ENCODE measurements around the gene P2RX4. TPM values are rescaled to one million over a fixed set of nuclear protein-coding genes. Genes with fewer than 3 reads are reported as not detected.
"Not testable (repeated sequence)": the region's sequence is repeated elsewhere in the genome, so short reads cannot be mapped to it uniquely, and the experiment has no call there.

P2RX4 gene
- total RNA-seq, 1 experiment from 2014 or later, result 21.0 TPM

- Histone ChIP-seq H3K27me3 (ENCODE audit: insufficient read depth, low read depth) (no peaks in the 10 kb centered on the region), H3K4me1 (replicated peaks; ENCODE audit: insufficient read depth) (peaks cover 12% of the 10 kb centered on the region), H3K27ac (no peak overlapping the region), H2AFZ (no peak overlapping the region), H3K4me2 (no peak overlapping the region), H3K36me3 (ENCODE audit: low read depth) (no peaks in the 10 kb centered on the region), H3F3A (ENCODE audit: insufficient read depth, low read depth) (peaks cover 8% of the 10 kb centered on the region), H3K79me2 (ENCODE audit: low read depth) (peaks cover 4% of the 10 kb centered on the region; the same call in 1 of the 2 replicates), H4K20me1 (ENCODE audit: insufficient read depth) (no peaks in the 10 kb centered on the region), H3K4me3 (no peak overlapping the region), H3K9me2 (ENCODE audit: insufficient read depth) (no peaks in the 10 kb centered on the region), H3K9me3 (ENCODE audit: insufficient read depth, low read depth) (no peaks in the 10 kb centered on the region)
- TF ChIP-seq, protein P1, sequence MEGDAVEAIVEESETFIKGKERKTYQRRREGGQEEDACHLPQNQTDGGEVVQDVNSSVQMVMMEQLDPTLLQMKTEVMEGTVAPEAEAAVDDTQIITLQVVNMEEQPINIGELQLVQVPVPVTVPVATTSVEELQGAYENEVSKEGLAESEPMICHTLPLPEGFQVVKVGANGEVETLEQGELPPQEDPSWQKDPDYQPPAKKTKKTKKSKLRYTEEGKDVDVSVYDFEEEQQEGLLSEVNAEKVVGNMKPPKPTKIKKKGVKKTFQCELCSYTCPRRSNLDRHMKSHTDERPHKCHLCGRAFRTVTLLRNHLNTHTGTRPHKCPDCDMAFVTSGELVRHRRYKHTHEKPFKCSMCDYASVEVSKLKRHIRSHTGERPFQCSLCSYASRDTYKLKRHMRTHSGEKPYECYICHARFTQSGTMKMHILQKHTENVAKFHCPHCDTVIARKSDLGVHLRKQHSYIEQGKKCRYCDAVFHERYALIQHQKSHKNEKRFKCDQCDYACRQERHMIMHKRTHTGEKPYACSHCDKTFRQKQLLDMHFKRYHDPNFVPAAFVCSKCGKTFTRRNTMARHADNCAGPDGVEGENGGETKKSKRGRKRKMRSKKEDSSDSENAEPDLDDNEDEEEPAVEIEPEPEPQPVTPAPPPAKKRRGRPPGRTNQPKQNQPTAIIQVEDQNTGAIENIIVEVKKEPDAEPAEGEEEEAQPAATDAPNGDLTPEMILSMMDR (conservative IDR thresholded peaks at IDR 0.05), result no peak
- TF ChIP-seq EZH2 (IDR thresholded peaks at IDR 0.05; ENCODE audit: low read depth), result no peak
- no TSS peak for BruUV-seq (replicated peaks)
- intact Hi-C loops (cut with micrococcal nuclease; ENCODE audit: unreplicated experiment), result no loop called here
- DNase-seq, result no peak
- ChIA-PET CTCF (no interaction called here), POLR2A (ENCODE audit: unreplicated experiment) (no interaction called here)
Measured at GRCh38 chr12:121278169-121279070, 68.5 kb downstream of the P2RX4 start.

DNA sequence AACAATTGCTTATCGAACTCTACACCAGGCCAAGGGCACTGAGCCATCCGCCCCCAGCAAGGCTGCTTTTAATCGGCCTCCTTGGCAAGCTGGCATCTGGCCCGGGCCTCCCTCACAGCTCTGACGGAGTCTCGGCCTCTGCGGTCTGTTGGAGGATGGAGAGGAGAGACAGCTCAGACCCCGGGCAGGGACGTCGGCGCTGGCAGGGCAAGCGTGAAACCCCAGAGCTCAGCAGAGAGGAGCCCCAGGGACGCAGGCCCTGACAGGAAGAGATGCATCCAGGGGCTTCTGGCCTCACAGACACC lies 69.1 kb downstream of the P2RX4 start:
- ChIA-PET CTCF (no interaction called here), POLR2A (ENCODE audit: unreplicated experiment) (no interaction called here)
- peaks cover 8% of the 10 kb centered on the region for H3F3A ChIP-seq (ENCODE audit: insufficient read depth, low read depth)
- H3K4me1 ChIP-seq (replicated peaks; ENCODE audit: insufficient read depth), result peaks cover 12% of the 10 kb centered on the region
- no peak for DNase-seq
- no TSS peak for BruUV-seq (replicated peaks)
- no peaks in the 10 kb centered on the region for H4K20me1 ChIP-seq (ENCODE audit: insufficient read depth)
- no peaks in the 10 kb centered on the region for H3K9me2 ChIP-seq (ENCODE audit: insufficient read depth)
- intact Hi-C loops (cut with micrococcal nuclease; ENCODE audit: unreplicated experiment), result no loop called here
- H3K9me3 ChIP-seq (ENCODE audit: insufficient read depth, low read depth), result no peaks in the 10 kb centered on the region
- no peak overlapping the region for H2AFZ ChIP-seq
- H3K79me2 ChIP-seq (ENCODE audit: low read depth), result peaks cover 4% of the 10 kb centered on the region; the same call in 1 of the 2 replicates
- TF ChIP-seq EZH2 (IDR thresholded peaks at IDR 0.05; ENCODE audit: low read depth), result no peak
- TF ChIP-seq, protein P1 (conservative IDR thresholded peaks at IDR 0.05), result no peak
- H3K27me3 ChIP-seq (ENCODE audit: insufficient read depth, low read depth), result no peaks in the 10 kb centered on the region
- no peak overlapping the region for H3K4me2 ChIP-seq
- H3K4me3 ChIP-seq, result no peak overlapping the region
- no peak overlapping the region for H3K27ac ChIP-seq
- no peaks in the 10 kb centered on the region for H3K36me3 ChIP-seq (ENCODE audit: low read depth)

GRCh38 chr12:121279507-121279915 lies 69.6 kb downstream of the P2RX4 start:
- H3K9me3 ChIP-seq (ENCODE audit: insufficient read depth, low read depth), result no peaks in the 10 kb centered on the region
- H3K9me2 ChIP-seq (ENCODE audit: insufficient read depth), result no peaks in the 10 kb centered on the region
- no peaks in the 10 kb centered on the region for H4K20me1 ChIP-seq (ENCODE audit: insufficient read depth)
- H3F3A ChIP-seq (ENCODE audit: insufficient read depth, low read depth), result peaks cover 8% of the 10 kb centered on the region
- no peaks in the 10 kb centered on the region for H3K36me3 ChIP-seq (ENCODE audit: low read depth)
- no peak overlapping the region for H2AFZ ChIP-seq
- POLR2A ChIA-PET (ENCODE audit: unreplicated experiment), result no interaction called here
- CTCF ChIA-PET, result no interaction called here
- H3K27ac ChIP-seq, result no peak overlapping the region
- no peaks in the 10 kb centered on the region for H3K27me3 ChIP-seq (ENCODE audit: insufficient read depth, low read depth)
- TF ChIP-seq EZH2 (IDR thresholded peaks at IDR 0.05; ENCODE audit: low read depth), result no peak
- TF ChIP-seq, protein P1 (conservative IDR thresholded peaks at IDR 0.05), result no peak
- no peak for DNase-seq
- H3K4me3 ChIP-seq, result no peak overlapping the region
- BruUV-seq (replicated peaks), result no TSS peak
- peaks cover 4% of the 10 kb centered on the region; the same call in 1 of the 2 replicates for H3K79me2 ChIP-seq (ENCODE audit: low read depth)
- peaks cover 12% of the 10 kb centered on the region for H3K4me1 ChIP-seq (replicated peaks; ENCODE audit: insufficient read depth)
- intact Hi-C loops (cut with micrococcal nuclease; ENCODE audit: unreplicated experiment), result no loop called here
- H3K4me2 ChIP-seq, result no peak overlapping the region

DNA sequence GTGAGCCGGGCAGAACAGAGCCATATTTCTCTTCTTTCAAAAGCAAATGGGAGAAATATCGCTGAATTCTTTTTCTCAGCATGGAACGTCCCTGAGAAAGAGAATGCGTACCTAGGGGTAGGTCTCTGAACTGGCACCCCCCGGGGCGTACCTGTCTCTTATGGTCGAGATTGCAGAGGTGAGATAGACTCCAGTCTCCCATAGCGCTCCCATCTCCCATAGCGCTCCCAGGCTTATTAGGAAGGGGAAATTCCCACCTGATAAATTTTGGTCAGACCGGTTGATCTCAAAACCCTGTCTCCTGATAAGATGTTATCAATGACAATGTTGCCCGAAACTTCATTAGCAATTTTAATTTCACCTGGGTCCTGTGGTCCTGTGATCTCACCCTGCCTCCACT lies 70.6 kb downstream of the P2RX4 start:
- H3F3A ChIP-seq (ENCODE audit: insufficient read depth, low read depth); DNase-seq; H3K27me3 ChIP-seq (ENCODE audit: insufficient read depth, low read depth); H3K4me2 ChIP-seq; H2AFZ ChIP-seq; CTCF ChIA-PET; H4K20me1 ChIP-seq (ENCODE audit: insufficient read depth); POLR2A ChIA-PET (ENCODE audit: unreplicated experiment); intact Hi-C loops (cut with micrococcal nuclease; ENCODE audit: unreplicated experiment); H3K9me3 ChIP-seq (ENCODE audit: insufficient read depth, low read depth); H3K79me2 ChIP-seq (ENCODE audit: low read depth); H3K9me2 ChIP-seq (ENCODE audit: insufficient read depth); H3K27ac ChIP-seq; H3K4me3 ChIP-seq; BruUV-seq (replicated peaks); H3K36me3 ChIP-seq (ENCODE audit: low read depth): not testable (repeated sequence)
- H3K4me1 ChIP-seq (replicated peaks; ENCODE audit: insufficient read depth), result peaks cover 12% of the 10 kb centered on the region

DNA sequence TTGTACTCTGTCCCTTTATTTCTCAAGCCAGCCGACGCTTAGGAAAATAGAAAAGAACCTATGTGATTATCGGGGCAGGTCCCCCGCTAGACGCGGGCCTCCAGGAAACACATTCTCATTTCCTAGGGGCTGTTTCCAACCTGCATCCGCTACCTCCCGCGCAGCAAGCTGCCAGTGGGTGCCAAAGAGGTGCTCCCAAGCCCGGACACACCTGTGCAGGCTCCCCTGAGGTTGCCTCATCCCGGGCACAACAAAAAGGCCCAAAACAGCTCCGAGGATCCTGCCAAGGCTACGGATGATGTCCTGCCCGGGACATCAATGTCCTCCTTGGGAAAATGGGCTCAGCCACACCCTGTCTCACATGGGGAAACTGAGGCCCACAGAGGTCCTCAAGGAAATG lies 71.2 kb downstream of the P2RX4 start:
- H3K36me3 ChIP-seq (ENCODE audit: low read depth); H4K20me1 ChIP-seq (ENCODE audit: insufficient read depth); intact Hi-C loops (cut with micrococcal nuclease; ENCODE audit: unreplicated experiment); H2AFZ ChIP-seq; H3K79me2 ChIP-seq (ENCODE audit: low read depth); BruUV-seq (replicated peaks); DNase-seq; CTCF ChIA-PET; H3F3A ChIP-seq (ENCODE audit: insufficient read depth, low read depth); POLR2A ChIA-PET (ENCODE audit: unreplicated experiment); H3K9me3 ChIP-seq (ENCODE audit: insufficient read depth, low read depth); H3K9me2 ChIP-seq (ENCODE audit: insufficient read depth); H3K27ac ChIP-seq; H3K27me3 ChIP-seq (ENCODE audit: insufficient read depth, low read depth); H3K4me2 ChIP-seq; H3K4me3 ChIP-seq: not testable (repeated sequence)
- H3K4me1 ChIP-seq (replicated peaks; ENCODE audit: insufficient read depth), result peaks cover 12% of the 10 kb centered on the region

Measured in PC-9 (cell line).